ENCODE measurements around the gene TNRC6C. TPM values are rescaled to one million over a fixed set of nuclear protein-coding genes. Genes with fewer than 3 reads are reported as not detected.
A peak's percentile ranks its signal among the peaks of the same experiment; 100 is the strongest.
"Not testable (repeated sequence)": the region's sequence is repeated elsewhere in the genome, so short reads cannot be mapped to it uniquely, and the experiment has no call there.

The TNRC6C gene
- total RNA-seq, 4 donors from 2014 or later, result 15.8 to 30.3 (median 27.7) TPM

- no peaks in the 10 kb centered on the region for H3K27me3 ChIP-seq
- peaks cover 0 to 13% (median 0%) of the 10 kb centered on the region in 3 donors for H3K4me1 ChIP-seq
- no peak overlapping the region for H3K27ac ChIP-seq
- TF ChIP-seq, protein P1, sequence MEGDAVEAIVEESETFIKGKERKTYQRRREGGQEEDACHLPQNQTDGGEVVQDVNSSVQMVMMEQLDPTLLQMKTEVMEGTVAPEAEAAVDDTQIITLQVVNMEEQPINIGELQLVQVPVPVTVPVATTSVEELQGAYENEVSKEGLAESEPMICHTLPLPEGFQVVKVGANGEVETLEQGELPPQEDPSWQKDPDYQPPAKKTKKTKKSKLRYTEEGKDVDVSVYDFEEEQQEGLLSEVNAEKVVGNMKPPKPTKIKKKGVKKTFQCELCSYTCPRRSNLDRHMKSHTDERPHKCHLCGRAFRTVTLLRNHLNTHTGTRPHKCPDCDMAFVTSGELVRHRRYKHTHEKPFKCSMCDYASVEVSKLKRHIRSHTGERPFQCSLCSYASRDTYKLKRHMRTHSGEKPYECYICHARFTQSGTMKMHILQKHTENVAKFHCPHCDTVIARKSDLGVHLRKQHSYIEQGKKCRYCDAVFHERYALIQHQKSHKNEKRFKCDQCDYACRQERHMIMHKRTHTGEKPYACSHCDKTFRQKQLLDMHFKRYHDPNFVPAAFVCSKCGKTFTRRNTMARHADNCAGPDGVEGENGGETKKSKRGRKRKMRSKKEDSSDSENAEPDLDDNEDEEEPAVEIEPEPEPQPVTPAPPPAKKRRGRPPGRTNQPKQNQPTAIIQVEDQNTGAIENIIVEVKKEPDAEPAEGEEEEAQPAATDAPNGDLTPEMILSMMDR (IDR thresholded peaks at IDR 0.05), result no peak
- no peak for TF ChIP-seq POLR2A (IDR thresholded peaks at IDR 0.05)
- no peak for TF ChIP-seq EP300 (IDR thresholded peaks at IDR 0.05)
- no peak for TF ChIP-seq POLR2AphosphoS5 (IDR thresholded peaks at IDR 0.05)
- H3K9me3 ChIP-seq, result no peaks in the 10 kb centered on the region
- no peak for ATAC-seq
- WGBS, 2 donors (ENCODE audit: low coverage in 1 of 2), result 95 to 100% methylated on average over 2 to 3 of the region's 3 CpGs
- H3K4me3 ChIP-seq, result no peak overlapping the region
- H3K36me3 ChIP-seq, result peaks cover 0 to 100% of the 10 kb centered on the region in 2 donors
These were observed 114.5 kb downstream of the TNRC6C start for GRCh38 chr17:78072961-78073360.

GRCh38 chr17:78075011-78075410, 116.5 kb downstream of the TNRC6C start:
- no peak for ATAC-seq
- peaks cover 0 to 100% of the 10 kb centered on the region in 2 donors for H3K36me3 ChIP-seq
- no peaks in the 10 kb centered on the region for H3K9me3 ChIP-seq
- peaks cover 0 to 5% (median 0%) of the 10 kb centered on the region in 3 donors for H3K4me1 ChIP-seq
- WGBS, 2 donors (ENCODE audit: low coverage in 1 of 2), result 76 to 94% methylated on average over 4 to 6 of the region's 10 CpGs
- no peak overlapping the region for H3K4me3 ChIP-seq
- H3K27ac ChIP-seq, result no peak overlapping the region
- TF ChIP-seq, protein P1 (IDR thresholded peaks at IDR 0.05), result no peak
- no peak for TF ChIP-seq POLR2AphosphoS5 (IDR thresholded peaks at IDR 0.05)
- no peak for TF ChIP-seq POLR2A (IDR thresholded peaks at IDR 0.05)
- TF ChIP-seq EP300 (IDR thresholded peaks at IDR 0.05), result no peak
- no peaks in the 10 kb centered on the region for H3K27me3 ChIP-seq

DNA sequence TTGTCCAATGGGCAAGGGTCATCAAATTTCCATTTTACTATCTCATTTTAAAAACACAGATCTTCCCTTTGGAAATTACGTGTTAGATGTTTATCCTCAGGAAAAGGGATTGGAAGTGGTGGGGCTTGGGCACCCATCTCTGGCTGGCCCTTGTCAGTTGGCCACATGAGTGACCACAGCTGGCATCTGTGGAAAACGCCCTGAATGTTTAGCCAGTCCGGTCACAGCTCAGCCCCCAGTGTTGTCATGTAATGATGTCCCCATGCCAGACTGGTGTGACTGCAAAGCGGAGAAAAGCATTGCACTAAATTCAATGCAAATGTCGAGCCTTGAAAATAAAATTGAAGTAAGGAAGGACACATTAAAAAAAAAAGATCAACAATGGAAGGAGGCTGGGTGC, 117.0 kb downstream of the TNRC6C start:
- Histone ChIP-seq H3K4me3 (no peak overlapping the region), H3K27ac (no peak overlapping the region), H3K4me1 (no peaks in the 10 kb centered on the region), H3K9me3 (no peaks in the 10 kb centered on the region), H3K36me3 (peaks cover 0 to 100% of the 10 kb centered on the region in 2 donors), H3K27me3 (no peaks in the 10 kb centered on the region)
- WGBS, 2 donors (ENCODE audit: low coverage in 1 of 2), result 70 to 73% methylated on average over 2 to 5 of the region's 5 CpGs
- ATAC-seq, result no peak
- no peak for TF ChIP-seq POLR2A (IDR thresholded peaks at IDR 0.05)
- no peak for TF ChIP-seq POLR2AphosphoS5 (IDR thresholded peaks at IDR 0.05)
- no peak for TF ChIP-seq EP300 (IDR thresholded peaks at IDR 0.05)
- TF ChIP-seq, protein P1 (IDR thresholded peaks at IDR 0.05), result no peak

DNA sequence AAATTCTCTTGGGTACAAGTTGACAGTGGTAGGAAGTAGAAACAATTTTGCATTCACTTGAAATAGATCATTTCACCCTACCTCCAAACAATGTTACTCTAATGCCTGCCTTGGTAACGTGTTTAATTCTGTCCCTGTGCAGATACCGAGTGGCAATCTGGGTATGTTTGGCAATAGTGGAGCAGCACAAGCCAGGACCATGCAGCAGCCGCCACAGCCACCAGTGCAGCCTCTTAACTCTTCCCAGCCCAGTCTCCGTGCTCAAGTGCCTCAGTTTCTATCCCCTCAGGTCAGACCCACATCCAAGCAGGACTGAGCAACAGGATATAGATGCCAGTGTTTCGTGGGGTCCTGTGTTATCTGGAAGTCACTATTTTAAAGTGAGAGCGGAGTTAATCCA, 120.8 kb downstream of the TNRC6C start:
- Histone ChIP-seq H3K9me3 (no peaks in the 10 kb centered on the region), H3K36me3 (peaks cover 0 to 100% of the 10 kb centered on the region in 2 donors), H3K27me3 (no peaks in the 10 kb centered on the region), H3K4me3 (no peak overlapping the region), H3K4me1 (peaks cover 0 to 5% (median 0%) of the 10 kb centered on the region in 3 donors), H3K27ac (no peak overlapping the region)
- no peak for TF ChIP-seq POLR2AphosphoS5 (IDR thresholded peaks at IDR 0.05)
- no peak for TF ChIP-seq EP300 (IDR thresholded peaks at IDR 0.05)
- TF ChIP-seq, protein P1 (IDR thresholded peaks at IDR 0.05), result no peak
- TF ChIP-seq POLR2A (IDR thresholded peaks at IDR 0.05), result no peak
- ATAC-seq, result no peak
- 77 to 93% methylated on average over 2 to 5 of the region's 6 CpGs for WGBS, 2 donors (ENCODE audit: low coverage in 1 of 2)

GRCh38 chr17:78081551-78081950, 123.0 kb downstream of the TNRC6C start:
- peaks cover 0 to 100% of the 10 kb centered on the region in 2 donors for H3K36me3 ChIP-seq
- TF ChIP-seq POLR2AphosphoS5 (IDR thresholded peaks at IDR 0.05), result no peak
- no peak overlapping the region for H3K4me3 ChIP-seq
- H3K27me3 ChIP-seq, result no peaks in the 10 kb centered on the region
- peak overlapping the region in 2 of 4 donors; percentile 24 to 40 for H3K27ac ChIP-seq
- ATAC-seq, result no peak
- H3K4me1 ChIP-seq, result peaks cover 0 to 5% (median 0%) of the 10 kb centered on the region in 3 donors
- WGBS, 2 donors (ENCODE audit: low coverage in 1 of 2), result 76% methylated on average over 3 of the region's 3 CpGs; no CpG with 5 or more reads in 1 of the 2 donors
- H3K9me3 ChIP-seq, result no peaks in the 10 kb centered on the region

GRCh38 chr17:78082355-78082872, 123.9 kb downstream of the TNRC6C start:
- H3K9me3 ChIP-seq, H3K27me3 ChIP-seq, H3K4me1 ChIP-seq, ATAC-seq, H3K4me3 ChIP-seq: not testable (repeated sequence)
- WGBS, 2 donors (ENCODE audit: low coverage in 1 of 2), result 43 to 61% methylated on average over 4 of the region's 5 CpGs
- peak overlapping the region in 1 of 4 donors; percentile 9 for H3K27ac ChIP-seq
- peaks cover 0 to 100% of the 10 kb centered on the region in 2 donors for H3K36me3 ChIP-seq
